Iris pigment epithelial cell (primary cell): Measurements from ENCODE around the gene DOCK2.

ENCODE experiments used
- DNase-seq: peaks from one replicate; pipeline ENCODE4 v3.0.0-alpha.2; 2011; ENCODE audit warnings: low read depth

The DOCK2 gene

DNA sequence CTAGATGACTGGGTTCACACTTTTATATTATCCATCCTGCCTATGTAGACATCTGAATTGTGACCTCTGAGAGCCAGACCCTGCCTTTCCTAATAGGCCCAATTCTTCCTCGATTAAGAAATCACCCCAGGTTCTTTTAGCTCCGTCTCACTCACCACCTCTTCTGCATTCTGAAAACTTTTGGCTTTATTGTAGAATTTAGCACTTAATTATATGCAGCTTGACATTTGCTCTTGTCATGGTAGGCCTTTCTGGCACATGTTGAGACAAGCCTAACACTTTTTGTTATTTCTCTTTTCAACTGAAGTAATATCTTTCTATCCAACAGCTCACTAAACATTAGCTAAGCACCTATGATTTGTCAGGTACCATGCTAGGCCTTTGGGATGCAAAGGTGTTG is 180.0 kb downstream of the DOCK2 start:
- no peak for DNase-seq

DNA sequence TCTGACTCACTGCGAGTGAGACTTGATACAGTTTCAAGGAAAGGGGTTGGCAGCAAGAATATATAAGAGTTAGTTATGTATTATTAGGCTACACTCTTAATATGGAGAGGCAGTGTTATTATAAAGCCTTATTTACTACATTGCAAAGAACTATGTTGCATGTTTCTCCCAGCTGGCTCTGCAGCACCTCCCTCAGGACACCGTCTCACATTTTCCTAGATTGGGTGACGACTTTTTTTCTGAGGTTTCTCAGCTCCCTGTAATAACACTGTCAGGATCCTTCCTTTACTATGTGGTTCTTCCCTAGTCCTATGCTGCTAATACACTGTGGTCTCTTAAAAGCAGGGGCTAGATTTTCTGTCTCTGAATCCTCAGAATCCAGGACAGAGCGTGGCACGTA is 189.5 kb downstream of the DOCK2 start:
- DNase-seq = peak; percentile 33

DNA sequence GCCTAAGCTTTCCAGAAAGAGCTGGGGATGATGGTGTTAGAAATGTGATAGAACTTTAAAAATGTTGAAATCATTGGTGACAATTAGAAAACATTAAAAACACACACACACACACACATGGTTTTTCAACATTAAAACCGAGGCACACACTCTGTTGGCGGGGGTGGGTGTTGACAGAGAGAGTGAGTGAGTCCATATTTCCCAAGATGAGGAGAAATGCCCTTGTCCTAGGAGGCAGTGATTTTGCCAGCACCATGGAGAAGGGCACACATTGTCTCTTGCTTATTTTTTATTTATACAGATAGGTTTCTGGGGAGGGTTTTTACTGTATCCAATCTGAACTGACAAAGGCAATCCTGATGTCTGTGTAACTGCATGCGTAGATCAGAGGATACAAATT is 190.7 kb downstream of the DOCK2 start:
- DNase-seq = no peak

GRCh38 chr5:169828385-169828784 is 191.3 kb downstream of the DOCK2 start:
- DNase-seq = no peak

GRCh38 chr5:169831331-169831730 is 194.3 kb downstream of the DOCK2 start:
- DNase-seq = no peak

DNA sequence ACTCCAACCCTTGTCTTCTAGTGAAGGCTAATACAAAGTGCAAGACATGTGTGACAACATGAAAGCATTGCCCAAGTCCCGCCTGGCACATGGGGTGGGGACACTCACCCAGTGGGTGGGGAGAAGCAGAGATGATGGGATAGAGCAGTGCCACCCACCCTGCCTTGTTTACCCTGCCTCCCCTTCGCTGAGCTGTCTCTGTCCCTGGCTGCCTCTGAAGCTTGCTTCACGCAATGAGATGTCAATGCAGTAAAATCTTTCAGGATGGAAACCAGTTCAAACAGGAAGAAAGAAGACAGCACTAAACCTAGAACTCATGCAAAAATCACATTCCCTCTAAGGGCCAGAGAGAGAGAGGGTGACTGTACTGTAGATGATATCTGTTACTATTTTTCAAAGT is 195.2 kb downstream of the DOCK2 start:
- DNase-seq = no peak

- DNase-seq = no peak
These were observed 195.8 kb downstream of the DOCK2 start for GRCh38 chr5:169832845-169833244.

- peak; percentile 79 for DNase-seq
These were observed 196.7 kb downstream of the DOCK2 start for GRCh38 chr5:169833681-169834292.

- DNase-seq = peak; percentile 26
These were observed 197.5 kb downstream of the DOCK2 start for GRCh38 chr5:169834540-169834939.

DNA sequence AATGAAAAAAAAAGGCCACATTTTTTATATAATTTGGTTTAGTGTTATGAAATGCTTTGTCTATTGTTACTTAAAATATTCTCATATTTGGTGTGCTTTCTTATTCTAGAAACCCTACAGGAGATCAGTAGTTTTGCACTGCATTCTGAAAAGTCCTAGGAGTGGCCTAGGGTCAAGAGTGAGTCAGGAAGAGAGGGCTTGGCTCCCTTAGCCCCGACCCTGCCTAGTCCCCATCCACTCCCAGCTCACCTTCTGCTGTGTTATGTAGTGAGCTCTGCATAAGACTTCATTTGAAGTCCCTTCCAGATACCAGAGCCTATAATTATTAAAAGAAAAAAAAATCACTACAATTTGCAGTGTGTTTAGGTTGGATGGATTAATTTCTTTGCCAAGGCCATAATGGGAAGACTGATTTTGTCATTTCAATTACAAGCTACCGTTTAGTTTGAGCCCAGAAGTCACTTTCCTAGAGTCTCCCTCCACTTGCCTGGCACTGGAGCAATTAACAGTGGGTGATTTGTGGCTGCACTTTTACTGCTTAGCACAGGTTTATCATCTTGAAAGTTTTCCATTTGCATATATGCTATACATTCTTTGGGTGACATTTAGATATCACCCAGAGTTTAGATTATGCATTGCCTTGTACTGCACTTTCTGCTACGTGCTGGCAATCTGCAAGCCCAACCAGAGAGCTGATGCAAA is 199.9 kb downstream of the DOCK2 start:
- no peak for DNase-seq

- DNase-seq = no peak
These were observed 200.6 kb downstream of the DOCK2 start for GRCh38 chr5:169837686-169838085.

GRCh38 chr5:169838688-169839087 is 201.6 kb downstream of the DOCK2 start:
- no peak for DNase-seq

DNA sequence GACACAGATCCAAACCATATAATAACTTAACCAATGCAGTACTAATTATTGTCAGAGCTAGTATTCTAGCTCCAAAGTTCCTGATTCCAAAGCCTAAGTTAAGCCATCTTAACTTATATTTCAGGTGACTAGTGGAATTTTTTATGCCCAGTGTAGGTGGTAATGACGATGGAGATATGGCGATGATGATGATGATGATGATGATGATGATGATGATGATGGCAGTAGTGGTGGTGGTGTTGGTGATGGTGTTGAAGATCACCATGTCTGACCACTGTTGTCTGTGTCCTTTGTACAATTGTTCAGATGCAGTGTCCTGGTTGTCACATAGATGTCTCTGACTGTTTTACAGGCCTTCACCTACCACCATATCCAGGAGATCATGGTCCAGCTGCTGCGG is 203.3 kb downstream of the DOCK2 start:
- DNase-seq = no peak

- no peak for DNase-seq
These were observed 205.6 kb downstream of the DOCK2 start for GRCh38 chr5:169842699-169843098.

- DNase-seq = no peak
These were observed 210.4 kb downstream of the DOCK2 start for GRCh38 chr5:169847519-169847918.

- no peak for DNase-seq
These were observed 211.2 kb downstream of the DOCK2 start for GRCh38 chr5:169848271-169848670.

DNA sequence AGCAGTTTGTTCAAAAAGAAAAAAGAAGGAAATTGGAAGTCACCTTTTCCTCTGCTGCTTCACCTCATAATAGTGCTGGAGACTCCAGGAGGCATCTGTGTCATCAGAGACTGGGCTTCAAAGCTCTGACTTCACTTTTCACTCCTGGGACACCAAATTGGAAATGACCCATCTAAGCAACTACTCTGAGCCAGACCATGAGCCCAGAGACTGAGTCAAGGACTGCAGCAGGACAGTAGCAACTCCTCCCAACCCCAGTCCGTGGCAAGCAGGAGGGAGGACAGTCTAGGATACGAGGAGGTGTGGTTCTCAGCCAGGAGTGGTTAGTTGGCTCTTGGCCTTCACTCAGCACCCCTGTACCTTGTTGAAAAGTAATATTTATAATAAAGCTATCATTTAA is 211.7 kb downstream of the DOCK2 start:
- no peak for DNase-seq

DNA sequence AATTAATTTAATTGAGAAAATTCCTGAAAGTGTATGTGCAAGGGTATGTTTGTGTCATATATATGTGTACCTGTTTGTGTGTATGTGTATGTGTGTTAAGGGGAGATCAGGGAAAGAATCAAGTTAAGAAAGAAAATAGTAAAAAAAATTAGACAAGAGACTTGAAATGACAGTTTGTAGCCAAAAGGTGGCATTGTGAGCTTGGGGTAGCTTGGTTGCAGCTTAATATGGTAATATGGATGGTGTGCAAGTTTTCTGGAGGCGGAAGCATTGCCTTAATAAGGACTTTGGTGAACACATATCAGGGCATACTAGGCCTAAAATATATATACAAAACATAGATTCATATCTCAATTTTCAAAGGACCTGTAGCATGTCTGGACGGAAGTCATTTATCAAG is 213.3 kb downstream of the DOCK2 start:
- no peak for DNase-seq

DNA sequence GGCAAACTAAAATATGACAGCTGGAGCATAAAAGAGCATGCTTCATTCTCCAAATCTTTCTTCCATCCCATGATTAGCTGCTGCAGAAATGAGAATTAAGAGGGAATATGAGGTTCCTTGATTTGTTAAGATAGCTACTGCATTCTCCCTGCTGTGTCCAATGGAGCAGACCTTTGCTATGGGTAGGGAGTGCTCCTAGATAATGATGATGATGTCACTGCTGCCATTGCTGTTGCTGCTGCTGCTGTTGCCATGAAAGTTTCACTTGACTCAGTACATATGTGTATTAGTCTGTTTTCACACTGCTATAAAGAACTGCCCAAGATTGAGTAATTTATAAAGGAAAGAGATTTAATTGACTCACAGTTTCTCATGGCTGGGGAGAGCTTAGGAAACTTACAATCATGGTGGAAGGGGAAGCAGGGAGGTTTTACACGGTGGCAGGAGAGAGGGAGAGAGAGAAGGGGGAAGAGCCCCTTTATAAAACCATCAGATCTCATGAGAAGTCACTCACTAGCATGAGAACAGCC is 214.3 kb downstream of the DOCK2 start:
- no peak for DNase-seq

DNA sequence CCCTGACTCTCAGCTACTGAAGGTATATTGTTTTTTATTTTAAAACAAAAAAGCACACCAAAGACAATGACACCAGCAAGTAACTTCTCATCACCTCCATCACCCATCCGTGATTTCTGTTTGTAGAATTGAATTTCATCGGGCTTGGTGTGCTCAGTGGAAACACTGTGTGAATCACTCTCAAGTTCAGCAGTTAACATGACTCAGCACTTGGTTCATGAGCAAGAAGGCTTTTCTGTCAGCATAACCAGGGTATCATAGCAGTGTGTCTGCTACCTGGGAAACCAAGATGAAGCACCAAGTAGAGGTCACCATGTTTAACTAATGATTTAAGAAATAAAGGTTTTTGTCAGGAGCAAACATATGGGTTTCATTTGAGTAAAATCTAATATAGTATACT is 219.5 kb downstream of the DOCK2 start:
- peak; percentile 95 for DNase-seq

- no peak for DNase-seq
These were observed 223.5 kb downstream of the DOCK2 start for GRCh38 chr5:169860585-169860984.

GRCh38 chr5:169861433-169861832 is 224.4 kb downstream of the DOCK2 start:
- no peak for DNase-seq

DNA sequence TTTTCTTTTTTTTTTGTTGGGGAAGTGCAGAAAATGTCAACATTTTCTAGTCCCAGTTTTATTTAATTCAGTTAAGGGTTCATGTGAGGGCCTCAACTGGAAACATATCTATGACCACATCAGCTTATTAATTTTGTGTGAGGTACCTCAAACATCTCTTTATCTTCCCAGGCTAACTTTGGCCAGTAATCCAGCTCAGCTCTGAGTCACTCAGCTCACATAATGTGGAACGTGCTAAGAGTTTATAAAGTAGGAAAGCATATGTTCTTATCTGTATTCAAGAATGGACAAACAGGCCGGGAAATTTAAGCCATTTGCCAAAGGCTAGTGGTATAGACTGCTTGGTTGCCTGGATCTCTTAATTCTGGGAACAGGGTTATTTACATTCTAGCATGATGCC is 224.9 kb downstream of the DOCK2 start:
- peak; percentile 90 for DNase-seq

DNA sequence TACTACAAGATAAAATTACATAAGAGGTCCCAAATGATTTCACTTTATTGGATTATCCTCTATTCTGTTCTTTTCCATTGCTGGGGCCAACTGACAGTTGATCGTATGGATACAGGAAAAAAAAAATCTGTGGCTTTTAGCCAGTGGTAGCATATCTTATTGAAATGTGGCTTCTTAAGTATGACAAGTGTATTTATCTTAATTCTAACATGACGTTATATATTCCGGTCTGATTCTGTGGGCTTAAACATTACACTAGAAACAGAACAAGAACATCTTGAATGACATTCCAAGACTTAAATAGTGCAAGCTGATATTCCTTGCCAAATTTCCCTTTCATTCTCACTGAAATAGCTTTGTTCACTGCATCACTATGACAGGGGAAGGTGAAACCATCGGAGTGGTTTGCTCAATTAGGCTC is 225.3 kb downstream of the DOCK2 start:
- DNase-seq = no peak
